ENCODE results near the gene GET4.
"Not testable (repeated sequence)": the region's sequence is repeated elsewhere in the genome, so short reads cannot be mapped to it uniquely, and the experiment has no call there.

GRCh38 chr7:924042-924441, 47.7 kb downstream of the GET4 start:
- not testable (repeated sequence) for TF ChIP-seq ZNF274 (IDR thresholded peaks at IDR 0.05; ENCODE audit: low read depth, low read length); SUZ12 (IDR thresholded peaks at IDR 0.05; ENCODE audit: extremely low read depth, insufficient read depth, insufficient read length); YY1 (IDR thresholded peaks at IDR 0.05; ENCODE audit: insufficient read depth, insufficient read length)
